Keratinocyte (primary cell): ENCODE data around the gene LGR6.

ENCODE experiments used
- CTCF ChIP-seq, 3 experiments: IDR thresholded peaks in 1 of 3; conservative IDR thresholded peaks in 1 of 3; optimal IDR thresholded peaks in 1 of 3; 2 replicates in 2 of 3; 3 replicates in 1 of 3; pipeline versions ENCODE3 to v1.5.1; 2011; ENCODE audit warnings: low read length in 3 of 3, mild to moderate bottlenecking in 3 of 3, moderate library complexity in 2 of 3, control low read depth in 1 of 3, inconsistent platforms in 1 of 3; ENCODE audit not compliant: insufficient read depth in 2 of 3; ENCODE audit errors: extremely low read depth in 1 of 3
- EZH2 ChIP-seq: IDR thresholded peaks from one replicate; pipeline ENCODE4 v1.6.1; 2012; ENCODE audit warnings: inconsistent platforms, mild to moderate bottlenecking, low read length, moderate library complexity

GRCh38 chr1:202270871-202271326 lies 77.3 kb downstream of the LGR6 start:
- TF ChIP-seq CTCF (optimal IDR thresholded peaks at IDR 0.05 in 1 of 3, IDR thresholded peaks at IDR 0.05 in 1 of 3, conservative IDR thresholded peaks at IDR 0.05 in 1 of 3; ENCODE audit: extremely low read depth in 1 of 3, insufficient read depth in 2 of 3, low read length in 3 of 3), result no peak
- TF ChIP-seq EZH2, result no peak
